ENCODE measurements around the gene INPP5E.

- TF ChIP-seq CTCF (conservative IDR thresholded peaks at IDR 0.05) (no peak), EZH2 (IDR thresholded peaks at IDR 0.05; ENCODE audit: low read depth) (no peak)
These were observed 50.2 kb downstream of the INPP5E start for GRCh38 chr9:136389396-136389795.

Data from PC-9 (cell line).